MM.1S (cell line): Measurements from ENCODE around the gene EIF3A.

Experiments
- DNase-seq: peaks from one replicate; pipeline ENCODE4 v3.0.0-alpha.2; 2015
- H2AFZ ChIP-seq: fragments of 300-600 bp; sonication (generic); 2 replicates; pipeline ENCODE4 v1.6.0; 2016; ENCODE audit warnings: antibody characterized with exemption, low read length
- H3F3A ChIP-seq: fragments of 300-600 bp; sonication (generic); 2 replicates; pipeline ENCODE4 v1.6.1; 2016; ENCODE audit warnings: mild to moderate bottlenecking, antibody characterized with exemption, low read length, moderate library complexity, mixed read lengths; ENCODE audit not compliant: insufficient read depth
- H3K27ac ChIP-seq: fragments of 300-600 bp; sonication (generic); 2 replicates; pipeline ENCODE4 v1.5.1; 2016; ENCODE audit warnings: mild to moderate bottlenecking, low read length
- H3K27me3 ChIP-seq: fragments of 300-600 bp; sonication (generic); replicated peaks from 2 replicates; pipeline ENCODE4 v1.6.0; 2016; ENCODE audit warnings: low read length; ENCODE audit not compliant: insufficient read depth
- H3K36me3 ChIP-seq: fragments of 300-600 bp; sonication (generic); replicated peaks from 2 replicates; pipeline ENCODE4 v1.6.1; 2016; ENCODE audit warnings: mild to moderate bottlenecking, low read length, mixed read lengths; ENCODE audit not compliant: insufficient read depth
- H3K4me1 ChIP-seq: fragments of 300-600 bp; sonication (generic); 2 replicates; pipeline ENCODE4 v1.6.1; 2016; ENCODE audit warnings: low read length, mixed read lengths
- H3K4me2 ChIP-seq: fragments of 300-600 bp; sonication (generic); 2 replicates; pipeline ENCODE4 v1.6.0; 2016; ENCODE audit warnings: low read depth, low read length
- H3K4me3 ChIP-seq: fragments of 300-600 bp; sonication (generic); 2 replicates; pipeline ENCODE4 v1.5.1; 2016; ENCODE audit warnings: low read length, mixed read lengths
- H3K79me2 ChIP-seq: fragments of 300-600 bp; sonication (generic); 2 replicates; pipeline ENCODE4 v1.6.1; 2016; ENCODE audit warnings: mixed run types, low read length, mixed read lengths
- H3K9ac ChIP-seq: fragments of 300-600 bp; sonication (generic); 2 replicates; pipeline ENCODE4 v1.6.1; 2016; ENCODE audit warnings: low read length, mixed read lengths
- H3K9me2 ChIP-seq: fragments of 300-600 bp; sonication (generic); replicated peaks from 2 replicates; pipeline ENCODE4 v1.6.1; 2016; ENCODE audit warnings: mild to moderate bottlenecking, low read length, mixed read lengths; ENCODE audit not compliant: insufficient read depth
- H3K9me3 ChIP-seq: fragments of 300-600 bp; sonication (generic); replicated peaks from 2 replicates; pipeline ENCODE4 v1.6.1; 2016; ENCODE audit warnings: mild to moderate bottlenecking, low read length, mixed read lengths; ENCODE audit not compliant: insufficient read depth
- H4K20me1 ChIP-seq: fragments of 300-600 bp; sonication (generic); 2 replicates; pipeline ENCODE4 v1.6.1; 2016; ENCODE audit warnings: mild to moderate bottlenecking, low read length, moderate library complexity, mixed read lengths; ENCODE audit not compliant: insufficient read depth
- EZH2 ChIP-seq: fragments of 300-600 bp; sonication (generic); optimal IDR thresholded peaks from 2 replicates; pipeline ENCODE3; 2017; ENCODE audit warnings: low read depth, mild to moderate bottlenecking, antibody characterized with exemption, low read length, mixed read lengths
- EZH2phosphoT487 ChIP-seq: fragments of 300-600 bp; sonication (generic); IDR thresholded peaks from 2 replicates; pipeline ENCODE4 v1.6.1; 2018; ENCODE audit warnings: antibody characterized with exemption, low read length
- TF ChIP-seq, protein P1 (sequence below): fragments of 300-600 bp; sonication (generic); IDR thresholded peaks from 2 replicates; pipeline ENCODE4 v1.5.1; 2016; ENCODE audit warnings: antibody characterized with exemption, low read length, mixed read lengths

Gene EIF3A

DNA sequence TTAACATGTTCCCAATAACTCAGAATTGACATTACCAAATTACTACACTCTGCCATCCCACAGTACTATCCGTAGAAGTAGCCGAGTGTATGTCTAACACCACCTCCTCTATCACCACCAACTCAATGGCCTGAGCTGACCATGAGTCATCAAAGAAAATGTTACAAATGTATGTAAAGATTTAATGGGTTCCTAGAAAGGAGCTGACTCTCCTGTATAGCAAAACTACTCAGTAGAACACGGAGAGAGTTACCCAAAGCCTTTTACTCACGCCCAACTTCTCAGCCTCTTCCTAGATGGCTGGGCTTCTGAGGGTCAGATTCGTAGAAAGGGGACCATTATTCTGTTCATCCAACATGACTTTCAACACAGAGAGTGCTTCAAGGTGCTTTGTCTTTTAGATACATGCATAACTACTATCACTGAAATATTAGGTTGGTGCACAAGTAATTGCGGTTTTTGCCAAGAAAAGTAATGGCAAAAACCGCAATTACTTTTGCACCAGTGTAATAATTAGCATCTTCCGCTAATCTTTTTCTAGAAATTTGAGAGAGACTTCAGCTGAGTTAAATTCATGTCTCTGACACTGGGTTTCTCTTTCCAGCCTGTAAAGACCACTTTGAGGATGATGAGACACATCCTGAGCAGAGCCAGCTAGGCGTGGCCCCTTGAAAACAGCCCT, 75.1 kb downstream of the EIF3A start:
- H3K9ac ChIP-seq: no peak overlapping the region
- no peak overlapping the region for H3K4me2 ChIP-seq
- DNase-seq: no peak
- no peak overlapping the region for H2AFZ ChIP-seq
- no peaks in the 10 kb centered on the region for H3K36me3 ChIP-seq
- H3K27ac ChIP-seq: no peak overlapping the region
- no peaks in the 10 kb centered on the region for H3K79me2 ChIP-seq
- no peaks in the 10 kb centered on the region for H3K9me3 ChIP-seq
- no peak overlapping the region for H3K4me3 ChIP-seq
- no peak for TF ChIP-seq EZH2
- TF ChIP-seq, protein P1, sequence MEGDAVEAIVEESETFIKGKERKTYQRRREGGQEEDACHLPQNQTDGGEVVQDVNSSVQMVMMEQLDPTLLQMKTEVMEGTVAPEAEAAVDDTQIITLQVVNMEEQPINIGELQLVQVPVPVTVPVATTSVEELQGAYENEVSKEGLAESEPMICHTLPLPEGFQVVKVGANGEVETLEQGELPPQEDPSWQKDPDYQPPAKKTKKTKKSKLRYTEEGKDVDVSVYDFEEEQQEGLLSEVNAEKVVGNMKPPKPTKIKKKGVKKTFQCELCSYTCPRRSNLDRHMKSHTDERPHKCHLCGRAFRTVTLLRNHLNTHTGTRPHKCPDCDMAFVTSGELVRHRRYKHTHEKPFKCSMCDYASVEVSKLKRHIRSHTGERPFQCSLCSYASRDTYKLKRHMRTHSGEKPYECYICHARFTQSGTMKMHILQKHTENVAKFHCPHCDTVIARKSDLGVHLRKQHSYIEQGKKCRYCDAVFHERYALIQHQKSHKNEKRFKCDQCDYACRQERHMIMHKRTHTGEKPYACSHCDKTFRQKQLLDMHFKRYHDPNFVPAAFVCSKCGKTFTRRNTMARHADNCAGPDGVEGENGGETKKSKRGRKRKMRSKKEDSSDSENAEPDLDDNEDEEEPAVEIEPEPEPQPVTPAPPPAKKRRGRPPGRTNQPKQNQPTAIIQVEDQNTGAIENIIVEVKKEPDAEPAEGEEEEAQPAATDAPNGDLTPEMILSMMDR: no peak
- no peak for TF ChIP-seq EZH2phosphoT487
- H3K4me1 ChIP-seq: no peaks in the 10 kb centered on the region
- no peaks in the 10 kb centered on the region for H4K20me1 ChIP-seq
- no peaks in the 10 kb centered on the region for H3K9me2 ChIP-seq
- H3F3A ChIP-seq: no peaks in the 10 kb centered on the region
- no peaks in the 10 kb centered on the region for H3K27me3 ChIP-seq

DNA sequence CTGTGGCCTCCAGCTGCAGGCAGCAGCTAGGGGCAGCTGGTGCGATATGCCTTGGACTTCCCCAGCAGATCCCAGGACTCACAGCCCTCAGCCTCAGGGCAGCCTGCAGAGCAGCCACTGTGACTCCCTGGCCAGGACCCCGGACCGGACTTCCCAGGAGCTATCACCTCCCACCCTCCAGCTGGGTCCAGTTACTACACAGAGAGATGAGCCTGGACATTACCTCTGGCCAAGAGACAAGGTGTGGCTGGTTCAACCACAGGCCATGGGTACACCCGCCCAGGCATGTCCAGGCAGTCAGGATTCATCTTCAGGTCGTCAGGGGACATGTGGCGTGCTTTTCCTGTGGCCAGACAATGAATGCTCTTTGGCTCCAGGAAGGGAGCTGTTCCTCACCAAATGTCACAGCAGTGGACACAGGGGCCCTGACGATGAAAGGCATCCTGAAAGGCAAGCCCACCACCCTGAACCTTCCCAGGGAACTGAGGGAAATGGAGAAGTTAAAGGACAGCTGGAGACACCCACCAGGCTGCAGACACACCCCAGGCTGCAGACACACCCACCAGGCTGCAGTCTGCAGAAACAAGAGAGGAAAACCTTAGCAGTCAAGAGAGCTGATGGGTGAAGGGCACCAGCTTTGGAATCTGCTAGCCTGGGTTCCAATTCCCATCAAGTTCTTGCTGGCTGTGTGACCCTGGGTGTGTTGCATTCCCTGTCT, 76.9 kb downstream of the EIF3A start:
- TF ChIP-seq EZH2phosphoT487 (no peak), EZH2 (no peak)
- Histone ChIP-seq H3K27ac (no peak overlapping the region), H3K27me3 (no peaks in the 10 kb centered on the region), H3K4me1 (no peaks in the 10 kb centered on the region), H4K20me1 (no peaks in the 10 kb centered on the region), H3K9me2 (no peaks in the 10 kb centered on the region), H3K9me3 (no peaks in the 10 kb centered on the region), H3K4me3 (no peak overlapping the region), H3K36me3 (no peaks in the 10 kb centered on the region), H3K79me2 (no peaks in the 10 kb centered on the region), H2AFZ (no peak overlapping the region), H3F3A (no peaks in the 10 kb centered on the region), H3K9ac (no peak overlapping the region), H3K4me2 (no peak overlapping the region)
- DNase-seq: no peak

DNA sequence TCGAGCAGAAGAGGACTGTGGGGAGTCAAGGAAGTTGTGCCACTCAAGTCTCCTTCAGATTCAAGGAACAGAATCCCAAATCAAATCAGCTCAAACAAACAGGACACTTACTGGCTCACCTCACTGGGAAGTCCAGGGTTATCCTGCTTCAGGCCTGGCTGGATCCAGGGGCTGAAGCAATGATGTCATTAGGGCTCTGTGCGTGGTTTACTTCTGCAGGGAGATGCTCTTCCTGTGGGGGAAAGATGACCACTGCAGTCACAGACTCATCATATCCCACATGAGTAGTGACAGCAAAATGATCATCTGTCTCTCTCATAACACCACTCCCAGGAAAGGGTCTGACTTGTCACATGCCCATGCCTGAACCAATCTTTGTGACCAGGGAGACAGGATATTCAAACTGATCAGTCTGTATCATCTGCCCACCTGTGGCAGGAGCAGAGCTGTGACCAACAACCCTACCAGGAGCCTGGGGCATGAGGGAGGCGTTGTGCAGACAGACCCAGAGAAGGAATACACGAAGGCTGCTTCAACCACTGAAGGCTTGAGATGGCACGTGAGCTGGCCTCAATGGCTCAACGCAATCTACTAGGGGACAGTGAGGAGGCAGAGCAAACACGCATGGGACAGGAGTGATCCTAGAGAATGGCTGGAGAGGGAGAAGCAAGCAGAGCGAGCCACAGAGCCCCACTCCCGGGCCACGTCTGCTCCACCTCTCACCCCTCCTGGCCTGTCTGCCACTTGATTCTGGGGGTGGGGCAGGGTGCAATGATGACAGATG, 78.7 kb downstream of the EIF3A start:
- H3K27me3 ChIP-seq: no peaks in the 10 kb centered on the region
- TF ChIP-seq EZH2phosphoT487: no peak
- TF ChIP-seq EZH2: no peak
- TF ChIP-seq, protein P1: no peak
- no peak for DNase-seq

More for the DNA sequence above, 78.7 kb downstream of the EIF3A start:
- H3K9me3 ChIP-seq: no peaks in the 10 kb centered on the region
- no peak overlapping the region for H2AFZ ChIP-seq
- H4K20me1 ChIP-seq: no peaks in the 10 kb centered on the region
- no peaks in the 10 kb centered on the region for H3K79me2 ChIP-seq
- no peak overlapping the region for H3K4me3 ChIP-seq
- no peaks in the 10 kb centered on the region for H3K36me3 ChIP-seq
- no peaks in the 10 kb centered on the region for H3F3A ChIP-seq
- no peak overlapping the region for H3K27ac ChIP-seq
- no peaks in the 10 kb centered on the region for H3K4me1 ChIP-seq
- H3K9ac ChIP-seq: no peak overlapping the region
- H3K4me2 ChIP-seq: no peak overlapping the region
- no peaks in the 10 kb centered on the region for H3K9me2 ChIP-seq
